C4-2B (cell line): ENCODE measurements around the gene TP53I3.

Source experiments
- CTCF ChIP-seq: fragments of 450-650 bp; conservative IDR thresholded peaks from 2 replicates; pipeline ENCODE4 v1.5.1; 2017; ENCODE audit warnings: mild to moderate bottlenecking
- ZFX ChIP-seq: fragments of 450-650 bp; IDR thresholded peaks from 2 replicates; pipeline ENCODE4 v1.6.1; 2017

DNA sequence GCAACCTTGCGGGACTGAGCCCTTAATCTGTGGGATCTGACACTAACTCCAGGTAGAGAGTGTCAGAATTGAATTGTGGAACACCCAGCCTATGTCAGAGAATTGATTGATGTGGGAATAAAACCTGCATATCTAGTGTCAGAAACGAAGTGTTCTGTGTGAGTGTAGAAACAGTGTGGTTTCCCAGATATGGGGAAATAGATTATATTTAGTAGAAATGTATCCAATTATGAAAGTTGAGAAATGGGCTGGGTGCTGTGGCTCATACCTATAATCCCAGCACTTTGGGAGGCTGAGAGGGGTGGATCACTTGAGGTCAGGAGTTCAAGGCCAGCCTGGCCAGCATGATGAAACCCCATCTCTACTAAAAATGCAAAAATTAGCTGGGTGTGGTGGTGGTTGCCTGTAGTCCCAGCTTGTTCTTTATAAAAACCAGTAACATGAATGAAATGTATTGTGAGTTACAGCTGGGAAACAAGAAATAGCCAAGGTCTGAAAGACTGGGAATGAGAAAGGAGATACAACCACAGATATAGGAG is 4.3 kb upstream of the TP53I3 start:
- no peak for TF ChIP-seq CTCF
- TF ChIP-seq ZFX: no peak
